Esophagus muscularis mucosa (tissue), 3 donors: Measurements from ENCODE around the gene STRN4.

Experiments used
- POLR2A ChIP-seq: fragments of 450-650 bp; IDR thresholded peaks from one replicate; pipeline ENCODE4 v1.6.1; 2017; ENCODE audit warnings: antibody characterized with exemption, moderate library complexity, mild to moderate bottlenecking, low read depth
- POLR2AphosphoS5 ChIP-seq, 2 donors: sonication (generic); formaldehyde crosslinking; IDR thresholded peaks; one replicate each; pipeline ENCODE4 v1.6.1; 2017; ENCODE audit warnings: antibody characterized with exemption in 2 of 2
- TF ChIP-seq, protein P1 (sequence below), 3 experiments: fragments of 200-600 bp in 2 of 3; fragments of 450-650 bp in 1 of 3; sonication (generic) in 2 of 3; IDR thresholded peaks; one replicate each; pipeline ENCODE4 v1.5.1; 2017 to 2019; ENCODE audit warnings: antibody characterized with exemption in 3 of 3, mild to moderate bottlenecking in 2 of 3, moderate library complexity in 1 of 3

DNA sequence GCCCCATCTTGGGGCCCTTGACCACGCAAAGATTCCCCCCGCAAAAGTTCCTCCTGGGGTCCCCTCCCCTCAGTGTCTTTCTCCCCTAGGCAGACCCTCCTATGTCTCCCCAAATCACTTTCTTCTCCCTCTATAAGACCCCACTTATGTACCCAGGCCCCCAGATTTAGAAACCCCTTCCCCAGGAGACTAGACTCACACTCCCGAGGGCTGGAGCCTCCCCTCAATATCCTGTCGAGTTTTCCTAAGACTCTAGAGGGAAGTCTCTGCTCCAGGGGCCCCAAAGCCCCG lies 40.7 kb upstream of the STRN4 start:
- TF ChIP-seq POLR2A (no peak), POLR2AphosphoS5 (IDR thresholded peaks at IDR 0.05) (no peak)
- TF ChIP-seq, protein P1, sequence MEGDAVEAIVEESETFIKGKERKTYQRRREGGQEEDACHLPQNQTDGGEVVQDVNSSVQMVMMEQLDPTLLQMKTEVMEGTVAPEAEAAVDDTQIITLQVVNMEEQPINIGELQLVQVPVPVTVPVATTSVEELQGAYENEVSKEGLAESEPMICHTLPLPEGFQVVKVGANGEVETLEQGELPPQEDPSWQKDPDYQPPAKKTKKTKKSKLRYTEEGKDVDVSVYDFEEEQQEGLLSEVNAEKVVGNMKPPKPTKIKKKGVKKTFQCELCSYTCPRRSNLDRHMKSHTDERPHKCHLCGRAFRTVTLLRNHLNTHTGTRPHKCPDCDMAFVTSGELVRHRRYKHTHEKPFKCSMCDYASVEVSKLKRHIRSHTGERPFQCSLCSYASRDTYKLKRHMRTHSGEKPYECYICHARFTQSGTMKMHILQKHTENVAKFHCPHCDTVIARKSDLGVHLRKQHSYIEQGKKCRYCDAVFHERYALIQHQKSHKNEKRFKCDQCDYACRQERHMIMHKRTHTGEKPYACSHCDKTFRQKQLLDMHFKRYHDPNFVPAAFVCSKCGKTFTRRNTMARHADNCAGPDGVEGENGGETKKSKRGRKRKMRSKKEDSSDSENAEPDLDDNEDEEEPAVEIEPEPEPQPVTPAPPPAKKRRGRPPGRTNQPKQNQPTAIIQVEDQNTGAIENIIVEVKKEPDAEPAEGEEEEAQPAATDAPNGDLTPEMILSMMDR (IDR thresholded peaks at IDR 0.05) = no peak
